ENCODE measurements around the gene USP6.

DNA sequence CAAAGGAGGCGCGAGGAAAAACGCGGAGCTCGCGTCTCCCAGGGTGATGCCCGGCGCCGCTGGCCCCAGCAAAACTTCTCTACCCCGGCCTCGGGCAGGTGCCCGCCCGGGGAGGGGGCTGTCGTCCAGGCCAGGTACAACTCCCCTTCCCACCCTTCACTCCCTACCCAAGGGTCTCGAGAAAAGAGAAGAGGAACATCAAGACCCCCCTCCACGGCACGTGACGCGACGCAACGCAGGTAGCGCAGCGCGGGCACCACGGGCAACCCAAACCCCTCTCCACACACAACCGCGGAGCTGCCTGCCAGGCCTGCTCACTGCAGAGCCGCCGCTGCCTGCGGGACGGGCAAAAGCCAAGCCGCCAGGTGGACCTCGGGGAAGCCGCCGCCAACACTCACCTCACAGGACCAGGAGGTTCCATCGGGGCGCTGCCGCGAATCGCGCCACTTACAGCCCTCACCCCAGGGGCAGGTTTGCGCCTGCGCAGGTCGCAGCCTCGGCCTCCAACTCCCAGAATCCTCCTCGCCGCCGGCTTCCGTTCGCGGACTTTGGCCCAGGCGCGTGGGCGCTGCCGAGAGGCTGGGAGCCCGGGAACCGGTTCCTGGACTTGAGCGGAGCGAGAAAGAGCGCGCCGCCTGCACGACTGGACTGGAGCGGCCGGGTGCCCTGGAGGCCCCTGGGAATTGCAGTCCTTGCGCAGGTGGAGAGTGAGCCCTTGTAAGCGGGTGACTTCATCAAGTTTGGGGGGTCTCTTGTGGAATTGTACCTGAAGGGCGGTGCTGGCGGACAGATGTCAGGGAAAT is 4.2 kb upstream of the USP6 start, which contains the start of gene ZNF232:
- TF ChIP-seq EZH2 (IDR thresholded peaks at IDR 0.05) (no peak), SRF (IDR thresholded peaks at IDR 0.05; ENCODE audit: low read depth) (no peak), TCF7L2 (IDR thresholded peaks at IDR 0.05; ENCODE audit: borderline replicate concordance, extremely low read depth, insufficient read depth, insufficient read length) (peak; percentile 18), POLR2AphosphoS5 (IDR thresholded peaks at IDR 0.05; ENCODE audit: low read depth, low read length) (peak; percentile 84), EZH2phosphoT487 (IDR thresholded peaks at IDR 0.05; ENCODE audit: borderline replicate concordance) (no peak), SIN3A (IDR thresholded peaks at IDR 0.05; ENCODE audit: low read depth) (no peak), POLR2A (IDR thresholded peaks at IDR 0.05; ENCODE audit: borderline replicate concordance, extremely low read depth, insufficient read depth, insufficient read length) (peak; percentile 35), YY1 (IDR thresholded peaks at IDR 0.05; ENCODE audit: extremely low read depth, insufficient replicate concordance, low read depth, low read length) (no peak), ZFX (IDR thresholded peaks at IDR 0.05) (peak; percentile 52; the same call in 1 of the 2 replicates), SP1 (IDR thresholded peaks at IDR 0.05; ENCODE audit: low read depth) (0 out of 2 replicates have a peak, but pooled peaks have one; percentile 31), EGR1 (IDR thresholded peaks at IDR 0.05; ENCODE audit: low read depth) (peak; percentile 98), MAX (IDR thresholded peaks at IDR 0.05) (peak; percentile 90)
- TF ChIP-seq, protein P1, sequence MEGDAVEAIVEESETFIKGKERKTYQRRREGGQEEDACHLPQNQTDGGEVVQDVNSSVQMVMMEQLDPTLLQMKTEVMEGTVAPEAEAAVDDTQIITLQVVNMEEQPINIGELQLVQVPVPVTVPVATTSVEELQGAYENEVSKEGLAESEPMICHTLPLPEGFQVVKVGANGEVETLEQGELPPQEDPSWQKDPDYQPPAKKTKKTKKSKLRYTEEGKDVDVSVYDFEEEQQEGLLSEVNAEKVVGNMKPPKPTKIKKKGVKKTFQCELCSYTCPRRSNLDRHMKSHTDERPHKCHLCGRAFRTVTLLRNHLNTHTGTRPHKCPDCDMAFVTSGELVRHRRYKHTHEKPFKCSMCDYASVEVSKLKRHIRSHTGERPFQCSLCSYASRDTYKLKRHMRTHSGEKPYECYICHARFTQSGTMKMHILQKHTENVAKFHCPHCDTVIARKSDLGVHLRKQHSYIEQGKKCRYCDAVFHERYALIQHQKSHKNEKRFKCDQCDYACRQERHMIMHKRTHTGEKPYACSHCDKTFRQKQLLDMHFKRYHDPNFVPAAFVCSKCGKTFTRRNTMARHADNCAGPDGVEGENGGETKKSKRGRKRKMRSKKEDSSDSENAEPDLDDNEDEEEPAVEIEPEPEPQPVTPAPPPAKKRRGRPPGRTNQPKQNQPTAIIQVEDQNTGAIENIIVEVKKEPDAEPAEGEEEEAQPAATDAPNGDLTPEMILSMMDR (IDR thresholded peaks at IDR 0.05 in 2 of 3, conservative IDR thresholded peaks at IDR 0.05 in 1 of 3; ENCODE audit: borderline replicate concordance in 1 of 3, insufficient read depth in 1 of 3, low read depth in 2 of 3, low read length in 2 of 3) = no peak
